SK-N-MC (cell line): Measurements from ENCODE around the gene BNIP2.

Experiments
- EZH2 ChIP-seq: fragments of 200-600 bp; sonication (generic); IDR thresholded peaks from one replicate; pipeline ENCODE4 v1.6.1; 2017; ENCODE audit warnings: antibody characterized with exemption
- FOXP2 ChIP-seq: optimal IDR thresholded peaks from 2 replicates; pipeline ENCODE3; 2011; ENCODE audit warnings: mild to moderate bottlenecking, moderate library complexity; ENCODE audit not compliant: insufficient read depth; ENCODE audit errors: extremely low read length, control extremely low read depth
- POLR2AphosphoS5 ChIP-seq: IDR thresholded peaks from 2 replicates; pipeline ENCODE4 v1.6.1; 2012; ENCODE audit warnings: mild to moderate bottlenecking, low read depth, low read length, borderline replicate concordance

- no peak for TF ChIP-seq POLR2AphosphoS5
- TF ChIP-seq EZH2 = no peak
- TF ChIP-seq FOXP2 = no peak
These were observed 77.6 kb downstream of the BNIP2 start, which contains the start of gene GCNT3 for GRCh38 chr15:59611276-59612260.
